K562 (cell line): ENCODE results near the gene MAGEB10. TPM values are rescaled to one million over a fixed set of nuclear protein-coding genes. Genes with fewer than 3 reads are reported as not detected.

ENCODE experiments used
- ATAC-seq: fragments of 200-7000 bp; cut with Tn5 transposase; 3 replicates; pipeline ENCODE4 v1.9.1; 2020; ENCODE audit warnings: moderate library complexity
- BruUV-seq: library from RNA; stranded (reverse); fragments of 400-500 nt; replicated peaks from 2 replicates; lab custom pipeline; 2021; lab: Mats Ljungman, UMichigan
- CTCF ChIA-PET: fragments of 300-600 bp; formaldehyde crosslinking; extraction: SDS; loops from one replicate; lab custom pipeline; 2021; ENCODE audit warnings: low intra/inter-chr PET ratio; lab: Yijun Ruan, JAX
- POLR2A ChIA-PET: fragments of 300-600, 350-650 bp; sonication (Branson Sonifier 250); formaldehyde crosslinking; extraction: SDS; loops from one replicate; lab custom pipeline; 2021; ENCODE audit warnings: antibody characterized with exemption, inconsistent platforms; lab: Yijun Ruan, JAX
- DNase-seq, 4 experiments: peaks; one replicate each; pipeline versions ENCODE4 v3.0.0 to v3.0.0-alpha.2; 2011 to 2018; ENCODE audit warnings: low spot score in 3 of 4, mixed read lengths in 3 of 4; ENCODE audit errors: extremely low read depth in 1 of 4
- FAIRE-seq: peaks from 2 replicates; lab custom pipeline; 2011; peaks lifted over from hg19 to GRCh38; lab: Jason Lieb, UNC
- H2AFZ ChIP-seq: 2 replicates; pipeline ENCODE4 v1.6.0; 2011; ENCODE audit warnings: low read depth, low read length, control low read depth, inconsistent platforms
- H3K27ac ChIP-seq: fragments of 200-600 bp; 3 replicates; pipeline ENCODE4 v1.8.0; 2011; ENCODE audit warnings: low read depth, mild to moderate bottlenecking, control low read depth, inconsistent platforms, low read length, moderate library complexity, mixed read lengths; ENCODE audit errors: extremely low read depth
- H3K27me3 ChIP-seq, 2 experiments: fragments of 300-600 bp in 1 of 2; 2 replicates in 1 of 2; 3 replicates in 1 of 2; pipeline versions ENCODE4 v1.6.0 to v1.8.0; 2011; ENCODE audit warnings: inconsistent platforms in 2 of 2, low read length in 2 of 2, mild to moderate bottlenecking in 1 of 2, mixed read lengths in 1 of 2, moderate library complexity in 1 of 2; ENCODE audit not compliant: control insufficient read depth in 2 of 2, insufficient read depth in 2 of 2
- H3K36me3 ChIP-seq: fragments of 300-600 bp; 3 replicates; pipeline ENCODE4 v1.8.0; 2011; ENCODE audit warnings: mild to moderate bottlenecking, low read length, inconsistent platforms; ENCODE audit not compliant: control insufficient read depth, insufficient read depth
- H3K4me1 ChIP-seq, 2 experiments: fragments of 200-600 bp in 1 of 2; replicated peaks in 1 of 2; 2 replicates in 1 of 2; 3 replicates in 1 of 2; pipeline versions ENCODE4 v1.5.1 to v1.8.0; 2011; ENCODE audit warnings: inconsistent platforms in 2 of 2, low read length in 2 of 2, mild to moderate bottlenecking in 1 of 2, mixed read lengths in 1 of 2, moderate library complexity in 1 of 2; ENCODE audit not compliant: control insufficient read depth in 2 of 2, insufficient read depth in 2 of 2
- H3K4me2 ChIP-seq: 2 replicates; pipeline ENCODE4 v1.6.1; 2011; ENCODE audit warnings: low read length, control low read depth, inconsistent platforms, mixed read lengths; ENCODE audit not compliant: insufficient read depth
- H3K4me3 ChIP-seq: fragments of 200-600 bp; sonication (generic), shearing (Covaris generic); 2 replicates; pipeline ENCODE4 v1.5.1; 2016; ENCODE audit warnings: control low read depth, inconsistent platforms
- H3K79me2 ChIP-seq: fragments of 200-600 bp; 3 replicates; pipeline ENCODE4 v1.8.0; 2011; ENCODE audit warnings: low read length, inconsistent platforms; ENCODE audit not compliant: control insufficient read depth, insufficient read depth
- H3K9ac ChIP-seq, 2 experiments: 2 replicates each; pipeline versions ENCODE4 v1.6.0 to v1.6.1; 2011; ENCODE audit warnings: low read depth in 2 of 2, low read length in 2 of 2, control low read depth in 1 of 2, inconsistent platforms in 1 of 2, mild to moderate bottlenecking in 1 of 2, mixed read lengths in 1 of 2; ENCODE audit not compliant: insufficient read depth in 1 of 2
- H3K9me1 ChIP-seq: one replicate; pipeline ENCODE4 v1.6.0; 2011; ENCODE audit warnings: inconsistent platforms, mild to moderate bottlenecking, low read length, moderate library complexity; ENCODE audit not compliant: control insufficient read depth, insufficient read depth
- H3K9me3 ChIP-seq: replicated peaks from 2 replicates; pipeline ENCODE4 v1.5.1; 2011; ENCODE audit warnings: low read depth, low read length, inconsistent platforms; ENCODE audit not compliant: control insufficient read depth, insufficient read depth
- H4K20me1 ChIP-seq: replicated peaks from 2 replicates; pipeline ENCODE4 v1.6.1; 2011; ENCODE audit warnings: low read length, inconsistent platforms, mixed read lengths; ENCODE audit not compliant: control insufficient read depth, insufficient read depth
- E2F1 ChIP-seq: sonication (generic); formaldehyde crosslinking; IDR thresholded peaks from 2 replicates; pipeline ENCODE4 v1.8.1; 2023; ENCODE audit warnings: mild to moderate bottlenecking, missing genetic modification reagents, moderate library complexity
- EWSR1 ChIP-seq: fragments of 450-650 bp; IDR thresholded peaks from 2 replicates; pipeline ENCODE4 v1.6.1; 2018; ENCODE audit warnings: borderline replicate concordance, mild to moderate bottlenecking, low read depth, moderate library complexity; ENCODE audit not compliant: partially characterized antibody
- NFIX ChIP-seq: fragments of 250-450 bp; sonication (Bioruptor Pico); IDR thresholded peaks from 2 replicates; pipeline ENCODE4 v1.4.0; 2020; ENCODE audit warnings: low read depth, mild to moderate bottlenecking, moderate library complexity
- PHF20 ChIP-seq: fragments of 450-650 bp; IDR thresholded peaks from 2 replicates; pipeline ENCODE4 v1.6.1; 2018; ENCODE audit not compliant: partially characterized antibody
- PREB ChIP-seq: sonication (generic); formaldehyde crosslinking; IDR thresholded peaks from 2 replicates; pipeline ENCODE4 v1.8.1; 2023; ENCODE audit warnings: mild to moderate bottlenecking, missing genetic modification reagents
- RBM25 ChIP-seq: fragments of 200-400 bp; formaldehyde crosslinking; IDR thresholded peaks from 2 replicates; pipeline ENCODE4 v1.6.1; 2018; ENCODE audit warnings: low read length, low read depth, moderate library complexity; ENCODE audit not compliant: severe bottlenecking
- TRIM24 ChIP-seq, 2 experiments: fragments of 450-650 bp; IDR thresholded peaks; 2 replicates each; pipeline ENCODE4 v1.6.1; 2016
- ZBTB2 ChIP-seq: fragments of 450-650 bp; IDR thresholded peaks from 2 replicates; pipeline ENCODE4 v1.6.1; 2016; ENCODE audit warnings: antibody characterized with exemption
- ZNF639 ChIP-seq, 2 experiments: fragments of 200-800 bp in 1 of 2; sonication (Bioruptor generic) in 1 of 2; sonication (generic) in 1 of 2; formaldehyde crosslinking in 1 of 2; IDR thresholded peaks in 1 of 2; conservative IDR thresholded peaks in 1 of 2; 2 replicates each; pipeline versions ENCODE4 v1.5.0 to v1.6.1; 2016 to 2020; ENCODE audit warnings: missing compliant biosample characterization in 1 of 2, missing genetic modification characterization in 1 of 2, missing genetic modification reagents in 1 of 2
- ZNF699 ChIP-seq: fragments of 250-450 bp; sonication (Bioruptor Pico); IDR thresholded peaks from 2 replicates; pipeline ENCODE4 v1.8.0; 2021; ENCODE audit warnings: mild to moderate bottlenecking, moderate library complexity; ENCODE audit not compliant: insufficient replicate concordance
- ZNF77 ChIP-seq: fragments of 250-450 bp; sonication (Bioruptor Pico); IDR thresholded peaks from 2 replicates; pipeline ENCODE4 v1.5.0; 2020
- in situ Hi-C: fragments of 300-500 bp; cut with MboI; formaldehyde crosslinking; loops from 4 replicates; pipeline ENCODE4 v1.15.0; 2018; ENCODE audit warnings: inconsistent platforms, mixed read lengths
- intact Hi-C: fragments of 100-400 bp; cut with micrococcal nuclease; formaldehyde crosslinking; loops from 2 replicates; pipeline ENCODE4 v1.14.2; 2022
- polyA plus RNA-seq, 8 experiments: library from polyadenylated mRNA; depleted of rRNA in 4 of 8; stranded (reverse) in 5 of 8; unstranded in 3 of 8; fragments of >200 nt; fragmentation: Nextera tagmentation in 2 of 8; fragmentation: Illumina TruSeq in 1 of 8; extraction: Ambion mirVana in 2 of 8; extraction: Trizol in 1 of 8; gene quantifications; 2 replicates each; pipeline versions ENCODE4 v1.2.1 to v1.2.3, GENCODE V29; 2011 to 2014; ENCODE audit warnings: inconsistent platforms in 1 of 8, missing spikeins in 1 of 8
- total RNA-seq, 7 experiments: library from RNA; depleted of rRNA in 6 of 7; stranded (reverse); fragments of >200 nt in 6 of 7; fragmentation: Illumina TruSeq in 2 of 7; extraction: Trizol in 2 of 7; gene quantifications; 2 replicates each; pipeline versions ENCODE4 v1.2.1 to v1.2.3, GENCODE V29; 2011 to 2021; ENCODE audit warnings: low replicate concordance in 1 of 7

MAGEB10 gene
- total and polyA plus RNA-seq, 9 of the 15 experiments (the other 6 are each of a cell fraction or from before 2014, with no cell fraction given), result 0.07 to 0.76 (median 0.42) TPM

GRCh38 chrX:27815209-27815608 is 7.4 kb downstream of the MAGEB10 start:
- Histone ChIP-seq H3K4me2 (no peak overlapping the region), H3K36me3 (no peaks in the 10 kb centered on the region), H3K4me3 (no peak overlapping the region), H3K9me3 (no peaks in the 10 kb centered on the region), H3K27ac (no peak overlapping the region), H3K4me1 (no peaks in the 10 kb centered on the region), H3K79me2 (no peaks in the 10 kb centered on the region), H3K9ac (no peak overlapping the region), H3K27me3 (no peaks in the 10 kb centered on the region), H2AFZ (no peak overlapping the region), H3K9me1 (no peaks in the 10 kb centered on the region), H4K20me1 (no peaks in the 10 kb centered on the region)
- intact Hi-C loops, result no loop called here
- TF ChIP-seq EWSR1 (no peak), PREB (CRISPR knock-in tag) (no peak), ZNF639 (CRISPR knock-in tag; conservative IDR thresholded peaks at IDR 0.05 in 1 of 2, IDR thresholded peaks at IDR 0.05 in 1 of 2) (no peak), ZBTB2 (no peak), ZNF699 (no peak), RBM25 (no peak), E2F1 (no peak), NFIX (no peak), ZNF77 (CRISPR knock-in tag) (no peak), PHF20 (no peak), TRIM24 (IDR thresholded peaks at IDR 0.05) (no peak)
- POLR2A ChIA-PET, result no interaction called here
- DNase-seq, result no peak
- ATAC-seq, result no peak
- no peak for FAIRE-seq
- CTCF ChIA-PET, result no interaction called here
- in situ Hi-C loops, result no loop called here
- BruUV-seq, result no TSS peak
